GM19468 (cell line): Measurements from ENCODE around the gene PKNOX2.

Experiments
- ATAC-seq: cut with Tn5 transposase; IDR thresholded peaks from one replicate; pipeline ENCODE4 v1.9.1; 2021; ENCODE audit warnings: mild to moderate bottlenecking, moderate library complexity, moderate number of reproducible peaks; ENCODE audit not compliant: unreplicated experiment; ENCODE audit errors: extremely low read depth

PKNOX2 gene

DNA sequence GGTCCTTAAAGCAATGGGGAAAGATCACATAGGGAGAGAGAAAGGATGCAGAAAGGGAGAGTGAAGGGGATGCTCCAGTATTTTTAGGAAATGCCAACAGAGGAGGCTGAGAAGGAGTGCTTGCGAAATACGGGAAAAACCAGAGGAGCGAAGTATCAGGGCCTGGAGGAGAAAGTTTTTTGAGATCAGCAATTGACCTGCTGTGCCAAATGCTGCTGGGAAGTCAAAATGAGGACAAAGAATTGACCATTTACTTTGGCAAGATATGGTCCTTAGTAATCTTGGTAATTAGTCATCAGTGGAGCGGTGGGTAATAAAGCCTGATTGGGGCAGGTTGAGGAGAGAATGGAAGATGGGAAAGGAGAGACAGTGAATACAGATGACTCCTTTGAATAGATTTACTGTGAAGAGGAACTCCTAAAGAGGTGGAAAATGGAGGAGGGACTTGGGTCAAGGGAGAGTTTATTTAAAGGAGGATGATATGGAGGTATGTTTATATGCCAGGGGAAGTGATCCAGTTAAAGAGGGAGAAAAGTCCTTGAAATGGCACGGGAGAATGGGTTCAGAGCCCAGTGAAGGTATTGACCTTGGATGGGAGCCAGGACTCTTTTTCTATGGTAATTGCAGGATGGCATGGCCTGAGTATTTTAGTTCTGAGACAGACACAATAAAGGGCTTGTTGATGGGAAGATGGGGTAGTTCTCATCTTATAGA, 111.5 kb downstream of the PKNOX2 start:
- no peak for ATAC-seq

DNA sequence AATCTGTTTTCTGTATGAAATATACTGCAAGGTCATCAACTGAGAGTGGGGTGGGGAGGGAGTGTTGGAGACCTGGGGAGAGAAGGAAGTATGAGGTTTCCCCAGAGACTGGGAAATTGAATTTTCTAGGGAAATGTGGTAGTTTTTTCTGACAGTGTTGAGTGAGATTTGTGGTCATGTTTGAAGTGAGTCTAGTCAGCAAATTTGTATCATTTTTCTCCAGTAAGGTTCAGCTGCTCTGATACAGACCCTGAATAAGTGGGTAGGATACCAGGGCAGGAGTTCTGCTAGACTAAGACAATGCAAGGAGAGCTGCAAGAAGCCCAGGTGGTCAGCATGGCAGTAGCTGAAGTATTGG, 112.0 kb downstream of the PKNOX2 start:
- ATAC-seq, result no peak

DNA sequence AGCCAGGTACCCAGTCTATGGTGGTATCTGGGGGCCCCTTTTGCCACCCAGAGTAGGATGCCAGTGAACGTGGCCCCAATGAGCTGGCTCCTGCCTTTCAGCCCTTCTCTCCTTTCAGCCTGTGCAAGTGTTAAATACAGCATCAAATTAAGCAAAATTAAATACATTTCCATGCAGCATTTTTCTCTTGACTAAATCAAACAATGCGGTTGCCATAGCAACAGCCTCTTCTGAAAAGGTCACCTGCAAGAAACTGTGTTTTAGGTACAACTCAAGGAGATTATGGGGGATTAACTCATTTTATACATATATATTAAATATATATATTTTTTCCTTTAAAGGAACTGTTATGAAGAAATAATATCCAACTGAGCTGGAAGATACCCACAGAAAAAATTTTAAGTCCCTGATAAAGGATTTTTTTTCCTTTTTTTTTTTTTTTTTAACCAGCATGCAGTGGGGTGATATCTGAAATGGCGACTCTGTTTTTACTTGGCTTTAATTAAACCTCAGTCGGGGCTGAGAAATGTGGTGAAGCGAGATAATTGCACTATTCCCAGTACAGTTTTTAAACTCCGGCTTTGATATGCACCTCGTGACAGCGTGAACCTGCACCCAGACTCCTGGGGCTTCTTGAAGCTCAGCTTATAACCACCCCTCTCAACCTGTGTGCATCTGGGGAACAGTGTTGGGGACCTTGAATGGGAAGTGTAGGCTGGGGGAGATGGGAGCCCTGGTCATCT, 115.3 kb downstream of the PKNOX2 start:
- no peak for ATAC-seq

DNA sequence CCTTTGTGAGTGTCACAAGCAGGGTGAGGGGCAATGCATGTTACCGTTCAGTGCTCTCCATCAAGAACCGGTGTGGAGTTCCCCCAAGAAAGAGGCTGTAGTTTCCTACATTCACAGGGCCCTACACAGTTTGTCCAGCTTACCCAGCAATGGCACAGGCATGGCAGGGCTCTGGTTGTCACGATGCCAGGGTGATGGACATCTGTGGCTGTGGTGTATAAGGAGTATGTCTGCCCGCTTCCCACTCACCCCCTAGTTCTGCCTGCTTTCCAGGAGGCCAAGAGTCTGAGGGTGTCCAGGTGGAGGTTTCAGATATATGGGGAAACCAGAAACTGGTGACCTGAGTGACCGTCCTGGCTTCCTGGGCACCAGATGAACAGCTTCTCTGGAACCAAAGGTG, 116.1 kb downstream of the PKNOX2 start:
- ATAC-seq, result no peak

DNA sequence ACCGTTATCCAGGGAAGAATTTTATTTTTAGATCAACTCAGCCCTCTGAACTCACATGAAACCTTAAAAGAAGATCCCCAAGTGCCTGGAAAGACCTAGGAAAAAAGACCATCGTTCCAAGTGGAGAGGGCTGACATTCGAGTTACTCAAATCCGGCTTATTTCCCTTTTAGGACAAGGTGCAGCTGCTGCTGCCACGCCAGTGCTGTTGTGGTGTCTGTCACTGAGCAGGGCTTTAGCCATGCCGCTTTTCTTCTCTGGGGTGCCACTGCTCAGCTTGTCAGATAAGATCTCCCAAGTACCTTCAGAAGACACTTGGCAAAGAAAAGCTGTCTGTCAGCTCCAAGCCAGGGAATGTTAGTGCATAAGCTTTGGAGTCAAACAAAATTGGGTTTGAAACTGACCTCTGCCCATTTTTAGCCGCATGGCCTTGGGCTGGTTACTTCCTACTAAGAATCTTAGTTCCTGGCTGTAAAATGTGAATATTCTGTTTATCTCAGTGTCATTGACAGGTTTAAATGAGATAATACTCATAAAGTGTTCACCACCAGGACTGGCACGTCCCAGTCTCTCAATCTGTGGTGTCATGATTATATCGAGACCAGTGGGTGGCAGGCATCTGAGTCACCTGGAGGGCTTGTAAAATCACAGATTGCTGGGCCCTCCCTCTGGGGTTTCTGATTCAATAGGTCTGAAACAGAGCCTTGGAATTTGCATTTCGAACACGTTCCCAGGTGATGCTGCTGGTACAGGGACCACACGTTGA, 117.5 kb downstream of the PKNOX2 start:
- ATAC-seq, result no peak

DNA sequence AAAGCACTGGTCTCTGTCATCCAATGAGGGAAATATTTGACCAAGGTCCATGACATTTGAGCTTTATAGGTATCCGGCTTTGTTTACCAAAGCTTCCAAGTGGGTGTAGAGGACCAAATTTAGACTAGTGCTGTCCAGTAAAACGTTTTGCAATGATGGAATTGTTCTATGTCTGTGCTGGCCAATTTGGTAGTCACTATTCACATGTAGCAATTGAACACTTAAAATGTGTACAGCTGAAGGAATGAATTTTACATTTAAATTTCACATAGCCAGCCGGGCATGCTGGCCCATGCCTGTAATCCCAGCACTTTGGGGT, 118.0 kb downstream of the PKNOX2 start:
- ATAC-seq, result no peak

DNA sequence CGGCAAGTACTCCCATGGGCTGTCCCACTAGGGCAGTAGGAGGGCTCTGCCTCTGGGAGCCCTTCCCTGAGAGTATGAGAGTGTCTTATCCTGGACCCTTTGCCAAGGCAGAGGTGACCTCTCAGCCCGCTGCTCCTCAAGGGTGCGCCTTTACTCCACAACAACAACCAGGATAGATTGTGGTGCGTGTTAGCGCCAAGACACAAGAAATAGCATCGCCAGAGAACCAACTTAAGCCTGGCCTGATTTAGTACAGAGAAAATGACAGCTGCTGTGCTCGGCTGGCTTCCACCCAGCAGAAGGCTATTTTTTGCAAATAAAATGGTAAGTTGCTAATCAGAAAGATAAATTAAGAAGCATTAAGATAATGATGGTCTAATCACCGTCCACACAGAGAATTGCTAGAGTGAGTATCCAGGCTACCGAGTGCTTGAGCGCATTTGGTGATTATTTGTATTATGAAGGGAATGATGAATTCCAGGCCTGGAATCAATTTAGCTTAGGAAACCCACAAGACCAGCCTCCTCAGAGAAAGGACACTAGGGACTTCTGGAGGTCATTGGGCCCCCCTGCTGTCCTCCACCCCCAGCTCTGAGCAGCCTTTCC, 119.8 kb downstream of the PKNOX2 start:
- ATAC-seq, result no peak

DNA sequence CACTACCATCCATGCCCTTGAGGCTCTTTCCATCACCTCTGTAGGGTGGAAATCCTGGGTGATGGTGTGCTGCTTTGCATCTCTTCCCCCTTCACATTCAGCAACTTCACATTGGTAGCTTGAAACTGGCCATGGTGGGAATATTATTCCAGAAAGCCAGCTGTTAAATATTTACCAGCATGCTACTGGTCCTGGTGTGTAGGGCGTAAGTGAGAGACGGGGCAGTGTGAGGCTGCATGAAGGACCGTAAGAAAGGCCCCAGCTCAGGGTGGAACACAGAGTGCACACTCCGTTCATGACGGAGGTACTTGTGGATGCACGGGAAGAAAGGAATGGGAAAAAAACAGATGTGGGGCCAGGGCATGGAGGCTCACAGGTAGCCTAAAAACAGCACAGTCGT, 121.3 kb downstream of the PKNOX2 start:
- ATAC-seq, result no peak

DNA sequence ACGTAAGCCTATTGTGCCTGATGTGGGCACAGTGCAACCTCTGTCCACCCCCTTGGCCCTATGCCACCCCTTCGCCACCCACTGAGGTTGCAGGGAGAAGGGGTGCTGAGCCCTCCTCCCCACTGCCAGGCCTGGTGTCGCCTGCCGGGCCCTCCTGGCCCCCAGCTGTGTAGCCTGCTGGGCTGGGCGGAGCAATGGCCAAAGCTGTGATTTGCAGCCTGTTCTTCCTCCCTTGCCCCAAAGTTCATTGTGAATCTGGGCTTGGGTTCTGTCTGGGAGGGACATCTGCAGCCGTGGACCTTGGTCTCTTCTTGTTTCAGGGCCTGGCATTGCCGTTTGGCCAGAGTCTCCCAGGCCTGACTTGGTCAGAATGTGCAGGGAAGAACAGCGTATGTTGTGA, 121.9 kb downstream of the PKNOX2 start:
- no peak for ATAC-seq

DNA sequence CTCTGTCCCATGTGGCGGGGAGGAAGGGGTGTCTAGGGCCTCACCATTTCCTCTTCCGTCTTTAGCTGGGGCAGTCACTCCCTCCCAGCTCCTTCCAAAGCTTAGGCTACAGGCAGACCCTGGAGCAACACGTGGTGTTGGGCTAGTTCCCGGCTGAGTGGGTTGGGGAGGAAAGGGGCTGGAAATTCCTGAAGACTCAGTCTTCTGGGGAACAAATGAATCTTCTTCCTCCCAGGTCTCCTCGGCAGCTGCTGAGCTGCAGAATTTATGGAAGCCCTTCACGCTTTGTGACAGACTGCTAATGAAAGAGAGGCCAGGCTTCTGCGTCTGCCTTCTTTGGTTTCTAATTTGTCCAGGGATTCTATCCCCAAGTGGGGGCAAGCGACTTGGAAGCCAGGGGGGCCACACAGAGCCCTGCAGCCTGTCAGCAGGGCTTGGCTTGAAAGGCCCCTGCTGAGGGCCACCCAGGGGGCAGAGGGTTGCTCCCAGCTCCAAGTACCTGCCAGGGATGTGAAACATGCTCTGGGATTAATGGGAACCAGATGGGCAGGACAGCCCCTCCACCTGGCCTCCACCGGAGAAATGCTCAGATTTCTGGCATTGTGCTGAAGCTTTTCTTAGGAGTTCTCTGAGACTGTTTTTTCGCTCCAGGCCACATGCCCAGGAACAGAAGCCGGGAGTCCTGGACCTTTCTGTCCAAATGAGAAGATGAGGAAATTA, 123.1 kb downstream of the PKNOX2 start:
- ATAC-seq, result no peak

DNA sequence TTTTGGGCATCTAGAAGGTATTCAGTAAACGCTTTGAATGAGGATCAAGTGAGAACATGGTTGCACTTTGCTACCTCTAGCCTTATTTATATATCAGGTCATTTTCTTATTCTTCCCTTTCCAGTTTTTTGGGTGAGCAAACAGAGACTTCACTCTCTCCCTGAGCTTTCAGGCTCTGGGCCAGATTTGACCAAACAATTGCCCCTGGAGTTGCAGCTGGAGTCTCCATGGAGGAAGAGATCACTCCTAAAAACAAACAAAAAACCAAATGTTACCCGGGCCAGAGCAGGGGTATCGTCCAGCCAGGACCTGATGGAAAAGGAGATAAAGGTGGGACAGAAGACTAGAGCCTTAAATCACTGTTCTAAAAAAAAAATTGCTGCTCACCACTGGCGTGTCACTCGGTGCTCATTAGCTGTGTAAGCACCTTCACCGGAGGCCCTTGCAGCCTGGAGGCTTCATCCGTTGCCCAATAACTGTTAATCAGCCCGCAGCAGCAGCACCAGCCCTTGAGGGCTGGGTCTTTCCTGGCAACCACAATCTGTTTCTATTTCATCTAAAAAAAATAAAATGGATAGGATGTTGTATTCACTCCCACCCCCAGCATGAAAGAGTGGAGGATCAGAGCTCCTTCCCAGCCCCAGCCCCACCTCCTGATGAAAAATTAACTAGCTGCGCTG, 125.0 kb downstream of the PKNOX2 start:
- ATAC-seq, result no peak

DNA sequence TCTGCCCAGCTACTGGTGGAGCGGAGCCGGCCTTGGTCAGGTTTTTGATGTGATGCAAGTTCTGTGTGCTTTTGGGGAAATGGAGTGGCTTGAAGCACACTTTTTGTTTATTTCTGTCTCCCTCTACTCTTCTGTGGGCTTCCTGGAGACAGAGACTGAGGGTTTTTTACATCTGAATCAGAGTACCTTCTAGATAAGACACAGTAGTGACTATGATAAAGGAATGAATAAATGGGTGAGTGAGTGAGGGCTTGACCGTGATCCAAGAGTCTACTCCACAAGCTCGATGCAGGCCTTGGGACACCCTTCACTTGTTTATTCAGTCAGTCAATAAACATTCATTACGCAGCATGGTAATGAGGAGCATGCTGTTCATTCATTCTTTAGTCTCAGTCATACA, 125.7 kb downstream of the PKNOX2 start:
- no peak for ATAC-seq

DNA sequence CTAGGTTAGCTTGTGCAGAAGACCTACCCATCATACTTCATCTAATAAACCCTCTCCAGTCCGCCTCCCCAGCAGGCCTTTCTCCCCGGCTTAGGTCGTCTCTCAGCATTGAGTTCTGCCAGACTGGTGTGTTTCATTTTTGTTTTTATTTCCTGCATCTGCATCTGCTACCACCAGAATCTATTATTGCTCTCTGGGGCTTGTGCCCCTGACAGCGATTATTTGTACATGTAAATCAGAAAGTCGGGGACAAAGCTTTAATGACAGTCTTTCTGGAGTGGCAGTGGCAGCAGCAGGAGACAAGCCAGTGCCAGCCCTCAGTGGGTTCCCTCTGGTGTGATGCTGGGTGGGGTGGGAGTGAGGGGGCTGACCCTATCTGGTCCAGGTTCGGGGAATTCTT, 127.5 kb downstream of the PKNOX2 start:
- ATAC-seq, result no peak

DNA sequence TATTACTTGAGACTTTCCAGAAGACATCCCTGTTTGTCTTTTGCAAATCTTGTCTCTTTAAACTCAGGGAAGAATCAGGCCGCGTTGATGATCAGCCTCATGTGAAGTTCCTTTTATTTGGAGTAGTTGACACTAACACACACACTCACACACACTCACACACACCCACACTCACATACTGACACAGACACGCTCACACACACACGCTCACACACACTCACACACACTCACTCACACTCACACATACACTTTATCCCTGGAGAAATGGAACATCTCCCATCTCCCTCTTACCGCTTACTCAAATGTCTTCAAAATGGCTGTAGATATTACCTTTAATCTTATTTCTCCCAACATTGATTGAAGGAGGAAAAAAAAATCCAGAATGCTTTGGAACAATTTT, 129.0 kb downstream of the PKNOX2 start:
- ATAC-seq, result no peak

DNA sequence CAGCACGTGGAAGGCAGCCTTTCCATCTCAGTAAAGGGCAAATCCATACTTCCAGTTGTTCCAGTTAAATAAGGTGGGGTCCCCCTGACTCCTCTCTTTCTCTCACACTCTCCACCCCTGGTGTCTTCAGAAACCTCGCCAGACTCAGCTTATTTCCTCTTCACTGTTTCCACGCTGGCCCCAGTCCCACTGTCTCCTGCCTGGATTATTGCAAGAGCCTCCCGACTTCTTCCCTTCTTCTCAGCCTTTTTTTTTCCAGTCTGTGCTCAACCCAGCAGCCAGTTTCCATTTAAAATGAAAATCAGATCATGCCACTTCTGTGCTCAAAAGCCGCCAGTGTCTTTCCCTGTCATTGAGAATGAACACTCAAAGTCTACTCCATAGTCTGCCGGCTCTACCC, 131.4 kb downstream of the PKNOX2 start:
- no peak for ATAC-seq

DNA sequence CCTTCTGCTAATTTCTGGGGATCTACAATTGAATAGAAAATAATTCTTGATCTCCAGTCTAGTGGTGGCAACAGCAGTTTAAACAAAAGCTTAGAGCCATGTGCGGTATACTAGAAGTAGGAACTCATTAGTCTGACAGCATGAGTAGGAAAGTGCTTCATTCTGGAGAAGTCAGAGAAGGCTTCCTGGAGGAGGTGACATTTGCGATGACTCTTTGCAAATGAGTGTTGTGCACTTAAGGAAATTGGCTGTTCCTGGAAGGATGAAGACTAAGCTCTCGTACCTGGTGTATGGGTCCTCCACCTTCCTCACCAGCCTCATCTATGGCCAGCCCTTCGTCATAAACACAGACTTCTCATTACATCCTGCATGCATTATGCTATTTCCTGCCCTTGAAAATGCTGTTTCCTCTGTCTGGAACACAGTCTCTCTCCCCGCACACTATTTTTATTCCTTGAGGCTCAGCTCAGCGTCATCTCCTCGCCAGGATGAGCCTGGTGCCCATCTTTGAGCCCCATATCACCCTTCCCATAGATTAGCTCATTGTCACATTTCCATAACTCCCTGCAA, 132.9 kb downstream of the PKNOX2 start:
- no peak for ATAC-seq

DNA sequence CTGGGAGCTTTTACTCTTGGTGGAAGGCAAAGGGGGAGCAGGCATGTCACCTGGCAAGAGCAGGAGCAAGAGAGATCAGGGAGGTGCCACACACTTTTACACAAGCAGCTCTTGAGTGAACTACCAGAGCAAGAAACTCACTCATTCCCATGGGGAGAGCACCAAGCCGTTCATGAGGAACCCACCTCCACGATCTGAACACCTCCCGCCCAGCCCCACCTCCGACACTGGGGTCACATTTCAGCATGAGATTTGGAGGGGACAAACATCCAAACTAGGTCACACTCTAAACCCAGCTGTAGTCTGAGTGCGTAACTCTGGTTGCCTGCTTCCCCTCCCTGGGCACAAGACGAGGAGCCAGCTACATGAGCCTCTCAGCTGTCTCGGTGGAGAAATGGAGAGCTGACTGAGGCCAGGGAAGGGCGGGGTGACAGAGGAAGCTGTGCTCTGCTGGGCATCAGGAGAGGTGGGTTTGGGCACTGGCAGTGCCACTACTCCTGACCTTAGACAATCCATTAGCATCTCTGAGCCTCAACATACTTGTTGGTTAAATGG, 134.6 kb downstream of the PKNOX2 start:
- ATAC-seq, result no peak

DNA sequence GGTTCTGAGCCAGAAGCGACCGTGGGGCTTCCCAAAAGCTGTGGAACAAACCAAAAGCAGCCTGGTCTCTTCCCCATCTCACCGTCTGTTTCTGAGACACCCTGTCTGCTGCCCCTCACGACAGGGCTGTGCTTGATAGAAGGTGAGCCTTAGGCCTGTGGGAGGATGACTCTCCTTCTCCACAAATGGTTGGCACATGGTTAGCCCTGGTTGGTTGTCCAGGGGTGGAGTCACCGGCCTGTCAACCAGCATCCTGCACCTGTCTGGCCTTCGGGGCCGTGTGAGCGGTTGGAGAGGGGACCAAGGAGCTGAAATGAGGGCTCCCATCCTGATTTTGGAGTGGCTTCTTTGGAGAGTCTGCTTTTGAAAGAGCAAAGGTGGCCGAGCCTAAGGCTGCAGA, 135.3 kb downstream of the PKNOX2 start:
- ATAC-seq, result no peak

DNA sequence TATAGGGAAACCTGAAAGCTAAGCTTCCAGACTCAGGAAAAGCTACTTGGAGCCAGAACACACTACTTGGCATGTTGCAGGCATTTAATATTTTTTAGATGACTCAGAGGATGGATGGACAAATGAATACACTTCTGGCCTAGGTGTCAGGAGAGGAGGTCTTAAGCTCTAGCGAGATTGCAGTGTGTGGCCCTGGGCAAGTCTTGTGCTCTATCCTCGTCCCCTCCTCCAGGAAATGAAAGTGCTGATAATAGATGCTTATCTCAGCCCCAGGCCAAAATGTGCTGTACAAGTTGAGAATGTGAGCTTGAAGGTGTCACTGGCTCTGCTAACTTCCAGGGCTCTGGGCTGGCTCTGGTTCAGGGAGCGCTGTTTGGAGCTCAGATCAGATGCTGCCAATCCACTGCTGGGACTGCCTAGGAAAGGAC, 136.3 kb downstream of the PKNOX2 start:
- ATAC-seq, result no peak
